Measurements from ENCODE around the gene RHOA.

DNA sequence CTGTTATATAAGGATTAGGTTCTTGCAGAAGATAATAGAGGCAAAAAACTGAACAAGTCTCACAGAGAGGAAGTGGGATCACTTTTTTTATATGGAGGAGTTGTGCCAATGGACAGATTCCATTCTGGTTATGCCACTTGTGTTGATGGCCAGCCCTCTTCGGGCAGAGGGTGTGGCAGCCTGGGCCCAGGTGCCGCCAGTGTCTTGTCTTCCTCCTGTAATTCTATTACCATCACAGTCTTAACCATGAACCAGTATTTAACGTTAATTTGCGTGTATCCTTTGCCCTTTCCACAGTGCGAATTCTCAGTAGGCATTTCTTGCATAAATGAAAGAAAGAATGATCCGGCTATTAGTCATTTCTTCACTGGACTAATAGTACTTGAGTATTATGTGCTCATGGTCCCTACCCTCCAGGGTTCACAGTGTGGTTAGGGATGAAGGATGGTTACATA lies 65.0 kb downstream of the RHOA start:
- TF ChIP-seq POLR2AphosphoS5 (IDR thresholded peaks at IDR 0.05), result peak; percentile 52
- TF ChIP-seq, protein P1, sequence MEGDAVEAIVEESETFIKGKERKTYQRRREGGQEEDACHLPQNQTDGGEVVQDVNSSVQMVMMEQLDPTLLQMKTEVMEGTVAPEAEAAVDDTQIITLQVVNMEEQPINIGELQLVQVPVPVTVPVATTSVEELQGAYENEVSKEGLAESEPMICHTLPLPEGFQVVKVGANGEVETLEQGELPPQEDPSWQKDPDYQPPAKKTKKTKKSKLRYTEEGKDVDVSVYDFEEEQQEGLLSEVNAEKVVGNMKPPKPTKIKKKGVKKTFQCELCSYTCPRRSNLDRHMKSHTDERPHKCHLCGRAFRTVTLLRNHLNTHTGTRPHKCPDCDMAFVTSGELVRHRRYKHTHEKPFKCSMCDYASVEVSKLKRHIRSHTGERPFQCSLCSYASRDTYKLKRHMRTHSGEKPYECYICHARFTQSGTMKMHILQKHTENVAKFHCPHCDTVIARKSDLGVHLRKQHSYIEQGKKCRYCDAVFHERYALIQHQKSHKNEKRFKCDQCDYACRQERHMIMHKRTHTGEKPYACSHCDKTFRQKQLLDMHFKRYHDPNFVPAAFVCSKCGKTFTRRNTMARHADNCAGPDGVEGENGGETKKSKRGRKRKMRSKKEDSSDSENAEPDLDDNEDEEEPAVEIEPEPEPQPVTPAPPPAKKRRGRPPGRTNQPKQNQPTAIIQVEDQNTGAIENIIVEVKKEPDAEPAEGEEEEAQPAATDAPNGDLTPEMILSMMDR (IDR thresholded peaks at IDR 0.05), result no peak
- TF ChIP-seq POLR2A (IDR thresholded peaks at IDR 0.05), result no peak
